ENCODE measurements around the gene STS.

STS gene, protein sequence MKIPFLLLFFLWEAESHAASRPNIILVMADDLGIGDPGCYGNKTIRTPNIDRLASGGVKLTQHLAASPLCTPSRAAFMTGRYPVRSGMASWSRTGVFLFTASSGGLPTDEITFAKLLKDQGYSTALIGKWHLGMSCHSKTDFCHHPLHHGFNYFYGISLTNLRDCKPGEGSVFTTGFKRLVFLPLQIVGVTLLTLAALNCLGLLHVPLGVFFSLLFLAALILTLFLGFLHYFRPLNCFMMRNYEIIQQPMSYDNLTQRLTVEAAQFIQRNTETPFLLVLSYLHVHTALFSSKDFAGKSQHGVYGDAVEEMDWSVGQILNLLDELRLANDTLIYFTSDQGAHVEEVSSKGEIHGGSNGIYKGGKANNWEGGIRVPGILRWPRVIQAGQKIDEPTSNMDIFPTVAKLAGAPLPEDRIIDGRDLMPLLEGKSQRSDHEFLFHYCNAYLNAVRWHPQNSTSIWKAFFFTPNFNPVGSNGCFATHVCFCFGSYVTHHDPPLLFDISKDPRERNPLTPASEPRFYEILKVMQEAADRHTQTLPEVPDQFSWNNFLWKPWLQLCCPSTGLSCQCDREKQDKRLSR

GRCh38 chrX:7147413-7147977 lies at the start of gene STS:
Gene STS (plus strand): TSS chrX:7147712. CDS start chrX:7253200, 105,488 bp downstream.
- no peak for DNase-seq (ENCODE audit: low read depth)

DNA sequence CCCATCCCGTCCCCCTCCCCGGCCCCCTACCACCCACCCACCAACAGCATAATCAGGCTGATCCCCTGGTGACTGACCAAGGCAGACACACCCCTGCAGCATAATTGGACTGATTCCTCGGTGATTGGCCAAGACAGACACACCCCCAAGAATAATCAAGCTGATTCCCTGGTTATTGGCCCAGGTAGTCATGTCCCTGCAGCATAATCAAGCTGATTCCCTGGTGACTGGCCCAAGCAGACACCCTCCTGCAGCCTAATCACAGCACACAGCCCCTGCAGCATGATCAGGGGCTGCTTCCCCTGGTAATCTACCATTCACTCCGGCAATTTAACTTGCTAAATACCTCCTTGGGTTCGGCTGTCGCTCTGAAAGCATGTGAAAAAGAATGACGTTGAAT lies 47.5 kb upstream of the STS start:
- no peak for DNase-seq (ENCODE audit: low read depth)

- no peak for DNase-seq (ENCODE audit: low read depth)
Observed at GRCh38 chrX:7102119-7102518, 45.4 kb upstream of the STS start.

GRCh38 chrX:7106649-7107048 lies 40.9 kb upstream of the STS start:
- no peak for DNase-seq (ENCODE audit: low read depth)

DNA sequence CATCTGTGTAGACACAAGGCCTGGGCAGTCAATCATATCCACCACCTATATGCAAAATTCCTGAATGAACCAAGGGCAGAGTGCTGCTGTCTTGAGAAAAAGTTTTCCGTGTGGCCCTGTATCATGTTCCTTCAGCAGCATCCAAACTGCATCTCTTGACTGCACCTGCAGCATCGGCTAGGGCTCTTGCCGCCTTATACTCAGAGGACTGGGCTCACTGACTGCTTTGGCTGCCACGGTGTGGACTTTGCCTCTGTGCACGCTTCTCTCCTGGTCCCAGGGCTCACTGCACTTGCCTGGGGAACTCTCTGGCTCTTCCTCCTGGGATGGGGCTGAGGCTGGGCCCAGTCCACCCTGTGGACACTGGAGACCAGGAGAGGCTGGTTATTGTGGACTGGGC lies 39.5 kb upstream of the STS start:
- no peak for DNase-seq (ENCODE audit: low read depth)

DNA sequence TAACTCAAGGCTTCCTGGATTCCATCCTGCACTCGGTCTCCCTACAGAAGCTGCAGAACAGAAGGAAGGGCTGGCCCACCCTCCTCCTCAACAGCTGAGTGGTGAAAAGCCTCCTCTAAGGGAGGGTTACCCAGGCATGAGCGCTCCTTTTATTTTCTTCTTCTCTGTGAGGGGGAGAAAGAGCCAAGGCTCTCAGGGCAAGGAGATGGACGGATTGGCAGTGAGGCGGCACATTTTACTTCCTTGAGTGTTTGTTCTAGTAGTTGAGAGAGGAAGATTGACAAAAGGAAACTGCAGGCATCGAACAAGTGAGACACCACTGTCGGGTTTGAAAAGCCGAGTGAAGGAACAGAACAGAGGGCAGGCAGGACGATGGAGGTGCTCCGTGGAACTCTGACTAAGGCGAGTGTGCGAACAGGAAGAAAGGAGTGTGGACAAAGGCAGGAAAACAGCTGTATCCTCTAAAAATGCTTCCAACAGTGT lies 38.4 kb upstream of the STS start:
- no peak for DNase-seq (ENCODE audit: low read depth)

DNA sequence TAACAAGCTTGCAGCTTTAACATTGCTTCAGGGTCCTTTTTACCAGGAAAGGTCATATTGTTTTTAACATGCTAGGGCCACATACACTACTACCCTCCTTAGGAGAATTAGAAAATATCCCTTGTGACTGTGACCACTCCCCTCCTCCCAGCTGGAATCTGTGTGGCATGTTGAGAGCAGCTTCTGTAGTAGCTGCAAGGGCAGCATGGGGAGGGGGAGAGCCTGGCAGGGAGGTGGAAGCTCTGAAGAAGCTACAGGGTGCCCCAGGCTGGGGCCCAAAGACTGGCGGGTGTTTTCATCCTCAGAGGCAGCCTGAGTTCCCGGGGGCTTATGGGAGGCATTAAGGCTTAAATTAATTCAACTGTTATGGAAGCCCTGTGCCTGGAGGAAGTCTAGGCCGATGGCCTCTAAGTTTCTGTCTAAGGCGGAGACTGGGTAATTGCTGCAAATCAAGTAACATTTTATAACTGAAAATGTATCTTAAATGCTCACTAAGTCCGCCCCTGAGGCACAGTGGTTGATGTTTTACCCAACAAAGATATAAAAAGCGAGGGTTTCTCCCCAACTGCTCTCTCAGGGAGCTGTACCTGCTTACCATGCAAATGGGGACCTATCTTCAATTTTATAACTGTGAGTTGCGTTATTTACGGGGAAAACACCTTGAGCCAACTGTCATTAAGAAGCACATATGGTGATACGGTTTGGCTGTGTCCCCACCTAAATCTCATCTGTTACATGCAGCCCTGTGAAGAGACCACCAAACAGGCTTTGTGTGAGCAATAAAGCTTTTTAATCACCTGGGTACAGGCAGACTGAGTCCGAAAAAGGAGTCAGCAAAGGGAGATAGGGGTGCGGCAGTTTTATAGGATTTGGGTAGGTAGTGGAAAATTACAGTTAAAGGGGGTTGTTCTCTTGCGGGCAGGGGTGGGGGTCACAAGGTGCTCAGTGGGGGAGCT lies 37.4 kb upstream of the STS start:
- DNase-seq (ENCODE audit: low read depth) = no peak

DNA sequence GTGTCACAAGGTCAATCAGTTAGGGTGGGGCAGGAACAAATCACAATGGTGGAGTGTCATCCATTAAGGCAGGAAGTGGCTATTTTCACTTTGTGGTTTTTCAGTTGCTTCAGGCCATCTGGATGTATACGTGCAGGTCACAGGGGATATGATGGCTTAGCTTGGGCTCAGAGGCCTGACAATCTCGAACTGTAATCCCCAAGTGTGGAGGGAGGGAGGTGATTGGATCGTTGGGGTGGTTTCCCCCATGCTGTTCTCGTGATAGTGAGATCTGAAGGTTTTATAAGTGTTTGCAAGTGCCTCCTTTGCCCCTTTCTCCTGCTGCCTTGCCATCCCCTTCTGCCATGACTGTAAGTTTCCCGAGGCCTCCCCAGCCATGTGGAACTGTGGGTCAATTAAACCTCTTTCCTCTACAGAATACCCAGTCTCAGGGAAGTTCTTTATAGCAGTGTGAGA lies 36.7 kb upstream of the STS start:
- no peak for DNase-seq (ENCODE audit: low read depth)

DNA sequence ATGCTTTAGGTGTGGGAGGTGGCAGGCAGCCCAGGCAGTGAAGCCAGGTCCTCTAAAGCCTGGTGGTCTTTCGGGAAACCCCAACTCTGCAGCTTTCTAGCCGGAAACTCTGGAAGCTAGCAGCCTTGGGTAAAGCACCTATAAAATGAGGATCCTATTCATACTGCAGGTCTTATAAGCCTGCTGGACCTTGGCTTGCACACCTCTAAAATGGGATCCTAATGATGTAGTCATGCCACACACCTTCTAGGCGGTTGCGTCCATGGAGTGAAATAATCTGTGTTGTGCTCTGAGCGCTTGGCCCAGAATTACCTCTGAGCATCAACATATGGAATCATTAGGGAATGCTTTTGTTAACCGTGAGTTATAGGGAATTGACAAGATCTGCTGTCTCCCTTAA lies 36.0 kb upstream of the STS start:
- no peak for DNase-seq (ENCODE audit: low read depth)

- no peak for DNase-seq (ENCODE audit: low read depth)
Observed at GRCh38 chrX:7112071-7112470, 35.4 kb upstream of the STS start.

GRCh38 chrX:7115557-7115956 lies 32.0 kb upstream of the STS start:
- peak; percentile 47 for DNase-seq (ENCODE audit: low read depth)

DNA sequence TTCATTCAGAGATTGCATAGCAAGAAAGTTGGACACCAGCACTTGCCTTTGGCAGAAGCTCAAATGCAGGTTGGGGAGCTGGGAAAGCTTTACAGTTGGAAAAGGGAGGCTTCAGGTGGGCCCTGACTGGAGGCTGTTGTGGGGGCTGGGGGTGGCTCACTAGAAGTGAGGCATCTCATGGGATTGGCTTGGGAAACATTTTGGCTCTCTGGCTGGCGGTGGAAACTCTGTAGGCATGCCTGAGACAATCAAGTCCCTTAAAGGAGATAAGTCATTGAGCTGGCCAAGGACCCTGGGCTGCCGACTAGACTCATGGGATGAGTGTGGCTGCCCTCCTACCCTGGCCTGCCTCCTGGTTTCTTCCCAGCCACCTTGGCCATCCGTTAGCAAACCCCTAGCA lies 31.4 kb upstream of the STS start:
- no peak for DNase-seq (ENCODE audit: low read depth)

DNA sequence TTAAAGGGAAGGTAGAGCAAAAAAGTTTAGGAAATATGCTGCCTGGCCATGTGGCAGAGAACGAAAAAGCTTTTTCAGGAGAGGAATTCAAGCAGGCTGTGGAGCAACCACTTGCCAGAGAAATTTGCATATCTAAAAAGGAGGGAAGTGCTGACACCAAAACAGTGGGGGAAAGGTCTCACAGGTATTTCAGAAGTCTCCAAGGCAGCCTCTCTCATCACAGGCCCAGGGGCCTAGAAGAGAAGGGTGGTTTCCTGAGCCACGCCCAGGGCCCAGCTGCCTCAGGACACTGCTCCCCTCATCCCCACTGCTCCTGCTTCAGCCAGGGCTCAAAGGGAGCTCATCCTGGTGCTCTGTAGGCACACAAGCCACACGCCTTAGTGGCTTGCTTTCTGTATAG lies 29.9 kb upstream of the STS start:
- DNase-seq (ENCODE audit: low read depth) = no peak

DNA sequence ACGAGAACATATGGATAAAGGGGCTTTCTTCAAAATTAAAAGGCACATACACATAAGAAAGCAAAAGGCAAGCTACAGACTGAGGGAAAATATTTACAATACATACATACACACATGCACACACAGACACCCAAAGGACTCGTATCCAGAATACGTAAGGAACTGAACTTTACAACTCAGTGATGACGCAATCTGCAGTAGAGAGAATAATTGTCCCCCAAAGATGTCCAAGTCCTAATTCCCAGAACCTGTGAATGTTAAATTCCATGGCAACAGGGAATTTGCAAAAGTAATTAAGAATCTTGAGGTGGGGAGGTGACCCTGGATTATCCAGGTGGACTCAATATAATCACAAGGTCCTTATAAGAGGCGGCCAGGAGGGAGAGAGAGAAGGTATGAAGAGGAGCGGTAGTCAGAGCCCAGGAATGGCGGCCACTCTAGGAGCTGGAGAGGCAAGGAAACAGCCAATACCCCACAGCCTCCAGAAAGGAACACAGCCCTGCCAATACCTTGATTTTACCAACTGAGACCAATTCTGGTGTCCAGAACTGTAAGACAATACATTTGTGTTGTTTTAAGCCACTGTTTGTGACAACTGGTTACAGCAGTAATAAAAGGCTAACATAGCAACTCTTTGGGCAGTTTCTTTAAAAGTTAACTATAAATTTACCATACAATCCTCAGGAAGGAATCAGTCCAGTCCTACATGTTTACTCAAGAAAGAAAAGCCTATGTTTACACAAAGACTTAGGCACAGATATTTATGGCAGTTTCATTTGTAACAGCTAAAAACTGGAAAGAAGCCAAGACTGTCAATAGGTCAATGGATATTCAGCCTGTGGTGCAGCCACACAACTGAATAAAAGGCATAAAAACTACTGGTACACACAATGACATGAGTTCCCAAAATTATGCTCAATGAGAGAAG lies 27.3 kb upstream of the STS start:
- DNase-seq (ENCODE audit: low read depth) = peak; percentile 32

DNA sequence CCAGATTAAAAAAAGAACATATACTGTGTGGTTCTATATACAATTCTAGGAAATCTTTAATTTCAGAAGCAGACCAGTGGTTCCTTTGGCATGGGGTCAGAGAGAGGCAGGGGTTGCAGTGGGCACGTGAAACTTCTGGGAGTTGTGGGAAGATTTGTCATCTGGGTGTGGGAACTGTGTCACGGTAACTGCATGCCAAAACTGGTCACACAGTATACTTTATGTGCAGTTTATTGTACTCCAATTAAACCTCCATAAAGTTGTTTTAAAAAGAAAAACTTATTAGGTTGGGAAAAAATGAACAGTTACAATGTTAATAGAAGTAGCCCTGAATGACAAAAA lies 26.7 kb upstream of the STS start:
- no peak for DNase-seq (ENCODE audit: low read depth)

GRCh38 chrX:7127056-7127455 lies 20.5 kb upstream of the STS start:
- no peak for DNase-seq (ENCODE audit: low read depth)

DNA sequence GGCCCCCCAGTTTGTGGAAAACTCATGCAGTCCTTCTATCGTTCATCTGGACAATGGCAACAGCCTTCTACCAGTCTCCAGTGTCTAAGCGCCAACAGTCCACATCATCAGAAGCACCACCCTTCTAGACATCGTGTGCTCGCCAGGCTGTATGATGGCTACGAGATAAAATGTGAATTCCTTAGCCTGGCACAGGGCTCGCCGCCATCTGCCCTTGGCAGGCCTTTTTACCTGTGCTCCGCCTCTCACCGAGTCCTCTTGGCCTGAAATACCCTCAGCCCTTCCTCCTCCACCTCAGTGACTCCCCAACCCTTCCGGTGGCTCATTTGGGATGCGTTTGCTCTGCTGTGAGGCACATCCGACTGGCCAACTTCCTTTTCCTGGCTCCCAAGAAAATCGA lies 15.9 kb upstream of the STS start:
- no peak for DNase-seq (ENCODE audit: low read depth)

GRCh38 chrX:7132335-7133049 lies 15.0 kb upstream of the STS start:
- DNase-seq (ENCODE audit: low read depth) = peak; percentile 73

DNA sequence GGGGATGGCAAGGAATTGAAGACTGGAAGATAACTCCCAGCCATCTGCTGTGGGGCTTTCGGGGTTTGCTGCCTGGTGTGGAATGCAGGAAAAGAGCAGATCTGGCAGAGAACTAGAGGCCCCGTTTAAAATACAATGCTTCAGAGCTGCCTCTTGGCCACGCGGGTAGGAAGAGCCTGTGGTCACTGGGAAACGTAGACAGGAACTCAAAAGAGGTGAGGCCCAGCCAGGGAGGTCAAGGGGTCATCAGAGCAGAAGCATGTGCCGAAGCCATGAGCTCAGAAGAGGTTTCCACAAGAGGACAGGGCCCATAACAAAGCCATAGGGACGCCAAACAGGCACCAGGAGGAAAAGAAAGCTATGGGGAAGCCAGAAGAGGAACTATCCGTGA lies 14.5 kb upstream of the STS start:
- DNase-seq (ENCODE audit: low read depth) = no peak

- no peak for DNase-seq (ENCODE audit: low read depth)
Observed at GRCh38 chrX:7134981-7135380, 12.5 kb upstream of the STS start.

All from fibroblast of the conjunctiva (primary cell).